Keratinocyte (primary cell): ENCODE data around the gene SPAG5.

Experiments
- CTCF ChIP-seq, 3 experiments: IDR thresholded peaks in 1 of 3; conservative IDR thresholded peaks in 1 of 3; optimal IDR thresholded peaks in 1 of 3; 2 replicates in 2 of 3; 3 replicates in 1 of 3; pipeline versions ENCODE3 to v1.5.1; 2011; ENCODE audit warnings: low read length in 3 of 3, mild to moderate bottlenecking in 3 of 3, moderate library complexity in 2 of 3, control low read depth in 1 of 3, inconsistent platforms in 1 of 3; ENCODE audit not compliant: insufficient read depth in 2 of 3; ENCODE audit errors: extremely low read depth in 1 of 3
- EZH2 ChIP-seq: IDR thresholded peaks from one replicate; pipeline ENCODE4 v1.6.1; 2012; ENCODE audit warnings: inconsistent platforms, mild to moderate bottlenecking, low read length, moderate library complexity

GRCh38 chr17:28624148-28624547 is 25.3 kb upstream of the SPAG5 start:
- TF ChIP-seq CTCF (optimal IDR thresholded peaks at IDR 0.05 in 1 of 3, IDR thresholded peaks at IDR 0.05 in 1 of 3, conservative IDR thresholded peaks at IDR 0.05 in 1 of 3; ENCODE audit: extremely low read depth in 1 of 3, insufficient read depth in 2 of 3, low read length in 3 of 3), result no peak
- no peak for TF ChIP-seq EZH2
